H1 (cell line): ENCODE measurements around the gene GJA5. TPM values are rescaled to one million over a fixed set of nuclear protein-coding genes. Genes with fewer than 3 reads are reported as not detected.

Experiments
- CTCF ChIA-PET: fragments of 300-600 bp; sonication (Branson Sonifier 250); formaldehyde crosslinking; loops from one replicate; lab custom pipeline; 2021; ENCODE audit not compliant: partially characterized antibody; lab: Charles Lee
- POLR2A ChIA-PET: fragments of 300-600 bp; sonication (Branson Sonifier 250); formaldehyde crosslinking; loops from one replicate; lab custom pipeline; 2021; ENCODE audit warnings: inconsistent platforms; ENCODE audit not compliant: partially characterized antibody; lab: Charles Lee
- DNase-seq, 2 experiments: peaks; one replicate each; pipeline versions ENCODE4 v3.0.0 to v3.0.0-alpha.2; 2010 to 2022; ENCODE audit warnings: low spot score in 2 of 2, low read depth in 1 of 2, mixed read lengths in 1 of 2
- FAIRE-seq: peaks from 2 replicates; lab custom pipeline; 2011; peaks lifted over from hg19 to GRCh38; lab: Jason Lieb, UNC
- H2AFZ ChIP-seq: 2 replicates; pipeline ENCODE4 v1.8.1; 2012; ENCODE audit warnings: low read length, inconsistent platforms
- H2AK5ac ChIP-seq: 2 replicates; pipeline ENCODE4 v1.6.1; 2013; ENCODE audit warnings: low read depth, low read length
- H2BK120ac ChIP-seq: replicated peaks from 2 replicates; pipeline ENCODE3; 2013; ENCODE audit warnings: low read depth, low read length, inconsistent platforms
- H2BK12ac ChIP-seq: 2 replicates; pipeline ENCODE4 v1.6.1; 2013; ENCODE audit warnings: low read depth, low read length
- H2BK15ac ChIP-seq: 2 replicates; pipeline ENCODE4 v1.6.1; 2013; ENCODE audit warnings: low read length
- H2BK20ac ChIP-seq: 2 replicates; pipeline ENCODE4 v1.6.1; 2013; ENCODE audit warnings: low read length
- H2BK5ac ChIP-seq: 2 replicates; pipeline ENCODE4 v1.6.1; 2013; ENCODE audit warnings: low read depth, low read length
- H3K14ac ChIP-seq: 2 replicates; pipeline ENCODE4 v1.6.1; 2013; ENCODE audit warnings: inconsistent platforms; ENCODE audit not compliant: insufficient read length
- H3K18ac ChIP-seq: 2 replicates; pipeline ENCODE4 v1.6.1; 2013; ENCODE audit warnings: low read length; ENCODE audit errors: extremely low read depth
- H3K23ac ChIP-seq: 2 replicates; pipeline ENCODE4 v1.6.1; 2013; ENCODE audit warnings: inconsistent platforms; ENCODE audit not compliant: insufficient read length
- H3K23me2 ChIP-seq: 2 replicates; pipeline ENCODE4 v1.6.1; 2013; ENCODE audit warnings: low read depth, low read length
- H3K27ac ChIP-seq: 2 replicates; pipeline ENCODE4 v1.6.1; 2011; ENCODE audit warnings: low read depth, low read length, inconsistent platforms
- H3K27me3 ChIP-seq, 4 experiments: replicated peaks in 1 of 4; 1 replicate in 1 of 4; 2 replicates in 3 of 4; pipeline versions ENCODE4 v1.6.1 to v1.8.1; 2011 to 2013; ENCODE audit warnings: low read length in 3 of 4, mild to moderate bottlenecking in 3 of 4, inconsistent platforms in 2 of 4, mixed read lengths in 2 of 4, moderate library complexity in 1 of 4; ENCODE audit not compliant: control insufficient read depth in 3 of 4, insufficient read depth in 3 of 4; ENCODE audit errors: extremely low read depth in 1 of 4
- H3K36me3 ChIP-seq, 4 experiments: 2 replicates each; pipeline versions ENCODE4 v1.6.1 to v1.8.1; 2011 to 2013; ENCODE audit warnings: mild to moderate bottlenecking in 4 of 4, low read length in 3 of 4, moderate library complexity in 2 of 4, control low read depth in 1 of 4, inconsistent platforms in 1 of 4; ENCODE audit not compliant: insufficient read depth in 4 of 4, control insufficient read depth in 2 of 4
- H3K4ac ChIP-seq: replicated peaks from 2 replicates; pipeline ENCODE3; 2013; ENCODE audit warnings: low read length, low read depth, mixed read lengths, inconsistent platforms; ENCODE audit not compliant: insufficient read length
- H3K4me1 ChIP-seq, 4 experiments: replicated peaks in 1 of 4; 1 replicate in 1 of 4; 2 replicates in 3 of 4; pipeline versions ENCODE4 v1.6.1 to v1.8.1; 2011 to 2013; ENCODE audit warnings: low read length in 3 of 4, inconsistent platforms in 2 of 4, mixed read lengths in 1 of 4; ENCODE audit not compliant: insufficient read depth in 4 of 4, control insufficient read depth in 3 of 4
- H3K4me2 ChIP-seq, 2 experiments: 2 replicates each; pipeline versions ENCODE4 v1.6.1 to v1.8.1; 2011 to 2013; ENCODE audit warnings: low read depth in 2 of 2, low read length in 2 of 2, control low read depth in 1 of 2, inconsistent platforms in 1 of 2, mild to moderate bottlenecking in 1 of 2; ENCODE audit not compliant: insufficient read depth in 1 of 2
- H3K4me3 ChIP-seq, 4 experiments: fragments of 200-600, 300-600 bp in 1 of 4; sonication (generic), shearing (Covaris generic), sonication (Bioruptor Twin) in 1 of 4; 2 replicates each; pipeline versions ENCODE4 v1.5.1 to v1.8.1; 2011 to 2016; ENCODE audit warnings: low read length in 4 of 4, low read depth in 3 of 4, control low read depth in 2 of 4, inconsistent platforms in 2 of 4, mild to moderate bottlenecking in 2 of 4, mixed read lengths in 1 of 4, moderate library complexity in 1 of 4; ENCODE audit not compliant: insufficient read depth in 2 of 4; ENCODE audit errors: extremely low read depth in 1 of 4
- H3K56ac ChIP-seq: replicated peaks from 2 replicates; pipeline ENCODE3; 2013; ENCODE audit warnings: low read depth, mild to moderate bottlenecking, mixed read lengths, low read length, inconsistent platforms; ENCODE audit not compliant: insufficient read length
- H3K79me1 ChIP-seq: 2 replicates; pipeline ENCODE4 v1.6.1; 2013; ENCODE audit warnings: low read depth, low read length, control low read depth
- H3K79me2 ChIP-seq, 2 experiments: 2 replicates each; pipeline versions ENCODE4 v1.6.1 to v1.8.1; 2012 to 2013; ENCODE audit warnings: low read length in 2 of 2, mild to moderate bottlenecking in 2 of 2, inconsistent platforms in 1 of 2; ENCODE audit not compliant: insufficient read depth in 2 of 2, control insufficient read depth in 1 of 2
- H3K9ac ChIP-seq, 4 experiments: replicated peaks in 1 of 4; 1 replicate in 1 of 4; 2 replicates in 3 of 4; pipeline versions ENCODE4 v1.6.1 to v1.8.1; 2011 to 2013; ENCODE audit warnings: low read depth in 3 of 4, low read length in 3 of 4, control low read depth in 2 of 4, mild to moderate bottlenecking in 2 of 4, moderate library complexity in 2 of 4, inconsistent platforms in 1 of 4; ENCODE audit errors: extremely low read depth in 1 of 4
- H3K9me3 ChIP-seq, 2 experiments: 2 replicates each; pipeline versions ENCODE4 v1.6.1 to v1.8.1; 2012 to 2013; ENCODE audit warnings: mild to moderate bottlenecking in 2 of 2, moderate library complexity in 2 of 2, control low read depth in 1 of 2, inconsistent platforms in 1 of 2, low read depth in 1 of 2, low read length in 1 of 2, mixed read lengths in 1 of 2; ENCODE audit not compliant: insufficient read depth in 2 of 2
- H4K20me1 ChIP-seq, 2 experiments: replicated peaks in 1 of 2; 2 replicates each; pipeline versions ENCODE3 to v1.8.1; 2011 to 2013; ENCODE audit warnings: inconsistent platforms in 2 of 2, low read length in 2 of 2, mild to moderate bottlenecking in 1 of 2; ENCODE audit not compliant: insufficient read depth in 2 of 2, control insufficient read depth in 1 of 2
- H4K5ac ChIP-seq: 2 replicates; pipeline ENCODE4 v1.6.1; 2013; ENCODE audit warnings: low read length, low read depth, mixed read lengths, inconsistent platforms; ENCODE audit not compliant: insufficient read length
- H4K8ac ChIP-seq: 2 replicates; pipeline ENCODE4 v1.8.0; 2013; ENCODE audit warnings: mild to moderate bottlenecking, moderate library complexity, low read length, inconsistent platforms; ENCODE audit not compliant: insufficient read depth; ENCODE audit errors: extremely low read depth
- H4K91ac ChIP-seq: replicated peaks from 2 replicates; pipeline ENCODE3; 2013; ENCODE audit warnings: low read length, mixed read lengths, inconsistent platforms; ENCODE audit not compliant: insufficient read length
- CHD2 ChIP-seq: IDR thresholded peaks from 2 replicates; pipeline ENCODE4 v1.6.1; 2012; ENCODE audit warnings: low read length, improper control_type of control experiment
- EGR1 ChIP-seq: IDR thresholded peaks from 2 replicates; pipeline ENCODE4 v1.6.1; 2011; ENCODE audit warnings: low read depth, low read length, borderline replicate concordance
- JUN ChIP-seq: IDR thresholded peaks from 2 replicates; pipeline ENCODE4 v1.6.1; 2011; ENCODE audit warnings: low read depth, mild to moderate bottlenecking, improper control_type of control experiment, low read length
- WGBS, 2 experiments: shearing (Covaris generic) in 1 of 2; methylation state at CpG; one replicate each; pipeline versions ENCODE4 v1.1.6 to v1.1.7; 2013 to 2015; ENCODE audit warnings: low lambda C conversion rate in 2 of 2, mixed read lengths in 2 of 2, inconsistent platforms in 1 of 2, low coverage in 1 of 2, missing lambda C conversion rate in 1 of 2; ENCODE audit not compliant: insufficient replicate concordance in 2 of 2, insufficient coverage in 1 of 2, insufficient read length in 1 of 2; ENCODE audit errors: extremely low coverage in 1 of 2, missing lambda C conversion rate in 1 of 2; 5-methylcytosine and 5-hydroxymethylcytosine counted together
- polyA plus RNA-seq, 7 experiments: library from polyadenylated mRNA; depleted of rRNA in 3 of 7; stranded (reverse) in 5 of 7; unstranded in 2 of 7; fragments of >200 nt in 5 of 7; fragments of 200-250 nt in 2 of 7; gene quantifications; 1 replicate in 5 of 7; 2 replicates in 1 of 7; 4 replicates in 1 of 7; pipeline versions ENCODE4 v1.2.1 to v1.2.3, GENCODE V29; 2011 to 2013; ENCODE audit warnings: missing spikeins in 2 of 7, mixed read lengths in 2 of 7
- total RNA-seq: library from RNA; stranded (reverse); fragmentation: NEBNext Ultra II Directional; extraction: Animal tissue kit (Norgen Biotek cat#: 25700); gene quantifications from 2 replicates; pipeline ENCODE4 v1.2.1, GENCODE V29; 2021
- TF ChIP-seq, protein P1 (sequence below): IDR thresholded peaks from 2 replicates; pipeline ENCODE4 v1.6.1; 2012; ENCODE audit warnings: inconsistent platforms

Gene GJA5
- total and polyA plus RNA-seq, 2 of the 8 experiments (the other 6 are each of a cell fraction or from before 2014, with no cell fraction given), result 1.2 to 2.7 TPM

DNA sequence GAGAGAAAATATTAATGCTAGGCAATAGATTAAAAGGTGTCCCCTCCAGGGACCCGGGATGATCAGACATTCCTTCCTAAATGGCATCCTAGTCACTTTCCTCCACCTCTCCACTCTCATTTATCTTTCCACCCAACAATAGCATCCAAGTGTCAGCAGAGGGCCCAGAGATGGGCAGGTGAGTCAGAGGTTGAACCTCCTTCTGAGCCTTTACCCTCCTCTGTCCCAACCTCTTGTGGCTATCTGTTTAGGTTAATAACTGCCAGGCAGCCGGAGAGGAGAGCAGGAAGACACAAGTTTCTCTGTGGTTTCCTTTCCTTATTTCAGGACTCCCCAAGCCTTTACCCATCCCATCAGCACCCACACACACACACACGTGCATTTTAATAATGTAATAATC lies 4.1 kb downstream of the GJA5 start:
- ChIA-PET CTCF (interaction anchor here (1.1 to 1.3 kb wide), 2 partner anchors 13 to 136 kb away, joined by 3 read pairs; no protein-coding TSS in a partner anchor), POLR2A (no interaction called here)
- H2AFZ ChIP-seq, result no peak overlapping the region
- H3K9me3 ChIP-seq, result no peaks in the 10 kb centered on the region
- no peaks in the 10 kb centered on the region; a peak in 1 of 7 replicates for H3K27me3 ChIP-seq
- H4K91ac ChIP-seq, result no peak overlapping the region
- no peak overlapping the region for H2BK5ac ChIP-seq
- H3K14ac ChIP-seq, result no peak overlapping the region
- H3K4me3 ChIP-seq, result no peak overlapping the region
- no peak overlapping the region for H2BK15ac ChIP-seq
- FAIRE-seq, result no peak
- no peak overlapping the region for H2AK5ac ChIP-seq
- no peaks in the 10 kb centered on the region for H3K4me1 ChIP-seq
- H2BK120ac ChIP-seq, result no peak overlapping the region
- no peaks in the 10 kb centered on the region; the same call in 1 of the 2 replicates for H3K23me2 ChIP-seq
- H3K79me2 ChIP-seq, result no peaks in the 10 kb centered on the region
- H3K4me2 ChIP-seq, result no peak overlapping the region
- no peak overlapping the region for H3K56ac ChIP-seq
- H4K20me1 ChIP-seq, result no peaks in the 10 kb centered on the region
- H3K79me1 ChIP-seq, result no peaks in the 10 kb centered on the region
- no peak for DNase-seq
- TF ChIP-seq JUN (no peak), EGR1 (no peak), CHD2 (no peak)
- TF ChIP-seq, protein P1, sequence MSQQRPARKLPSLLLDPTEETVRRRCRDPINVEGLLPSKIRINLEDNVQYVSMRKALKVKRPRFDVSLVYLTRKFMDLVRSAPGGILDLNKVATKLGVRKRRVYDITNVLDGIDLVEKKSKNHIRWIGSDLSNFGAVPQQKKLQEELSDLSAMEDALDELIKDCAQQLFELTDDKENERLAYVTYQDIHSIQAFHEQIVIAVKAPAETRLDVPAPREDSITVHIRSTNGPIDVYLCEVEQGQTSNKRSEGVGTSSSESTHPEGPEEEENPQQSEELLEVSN, result no peak
- no peaks in the 10 kb centered on the region; a peak in 1 of 8 replicates for H3K36me3 ChIP-seq
- H3K18ac ChIP-seq, result no peak overlapping the region
- 91% methylated on average over 3 of the region's 3 CpGs; no CpG with 5 or more reads in 1 of the 2 experiments for WGBS, 2 experiments
- H2BK20ac ChIP-seq, result no peak overlapping the region
- no peak overlapping the region for H3K23ac ChIP-seq
- no peak overlapping the region for H3K4ac ChIP-seq
- H3K27ac ChIP-seq, result no peak overlapping the region
- H4K8ac ChIP-seq, result no peak overlapping the region; the same call in 1 of the 2 replicates
- H3K9ac ChIP-seq, result no peak overlapping the region
- H4K5ac ChIP-seq, result no peak overlapping the region
- no peak overlapping the region for H2BK12ac ChIP-seq
